Activated naive CD8-positive, alpha-beta T cell treated with anti-CD3 and anti-CD28 coated beads for 36 hours (primary cell): ENCODE data around the gene NUMB. TPM values are rescaled to one million over a fixed set of nuclear protein-coding genes. Genes with fewer than 3 reads are reported as not detected.
"Not testable (repeated sequence)": the region's sequence is repeated elsewhere in the genome, so short reads cannot be mapped to it uniquely, and the experiment has no call there.

Source experiments
- DNase-seq: peaks from one replicate; pipeline ENCODE4 v3.0.0; 2021
- H3K27ac Mint-ChIP-seq: one replicate; pipeline ENCODE4 v1.8.0; 2022; ENCODE audit warnings: mild to moderate bottlenecking, moderate library complexity, mixed read lengths
- H3K27me3 Mint-ChIP-seq: one replicate; pipeline ENCODE4 v1.8.0; 2022; ENCODE audit warnings: mild to moderate bottlenecking, mixed read lengths
- H3K36me3 Mint-ChIP-seq: one replicate; pipeline ENCODE4 v1.8.0; 2021; ENCODE audit warnings: mild to moderate bottlenecking, mixed read lengths
- H3K4me1 Mint-ChIP-seq: one replicate; pipeline ENCODE4 v1.8.0; 2021; ENCODE audit warnings: mixed read lengths
- H3K4me3 Mint-ChIP-seq: one replicate; pipeline ENCODE4 v1.8.0; 2022; ENCODE audit warnings: mild to moderate bottlenecking, moderate library complexity, mixed read lengths
- H3K9me3 Mint-ChIP-seq: one replicate; pipeline ENCODE4 v1.8.0; 2022; ENCODE audit warnings: mixed read lengths
- total RNA-seq, 2 experiments: library from RNA; stranded (reverse); gene quantifications; one replicate each; pipeline ENCODE4 v1.2.3, GENCODE V29; 2021

NUMB gene
- total RNA-seq, 2 experiments from 2014 or later, result 27.3 to 32.4 TPM

GRCh38 chr14:73372529-73372928, 85.8 kb downstream of the NUMB start:
- Mint-ChIP-seq H3K4me3 (no peak overlapping the region), H3K36me3 (no peaks in the 10 kb centered on the region), H3K27me3 (no peaks in the 10 kb centered on the region), H3K27ac (no peak overlapping the region), H3K4me1 (peaks cover 5% of the 10 kb centered on the region), H3K9me3 (no peaks in the 10 kb centered on the region)
- DNase-seq, result no peak

GRCh38 chr14:73370561-73370960, 87.8 kb downstream of the NUMB start:
- H3K9me3 Mint-ChIP-seq, result no peaks in the 10 kb centered on the region
- no peak overlapping the region for H3K27ac Mint-ChIP-seq
- H3K4me3 Mint-ChIP-seq, result no peak overlapping the region
- peaks cover 5% of the 10 kb centered on the region for H3K4me1 Mint-ChIP-seq
- H3K27me3 Mint-ChIP-seq, result no peaks in the 10 kb centered on the region
- H3K36me3 Mint-ChIP-seq, result no peaks in the 10 kb centered on the region
- DNase-seq, result no peak

GRCh38 chr14:73369428-73369827, 88.9 kb downstream of the NUMB start:
- peaks cover 1% of the 10 kb centered on the region for H3K36me3 Mint-ChIP-seq
- H3K27ac Mint-ChIP-seq, result no peak overlapping the region
- H3K27me3 Mint-ChIP-seq, result no peaks in the 10 kb centered on the region
- peaks cover 5% of the 10 kb centered on the region for H3K4me1 Mint-ChIP-seq
- no peak overlapping the region for H3K4me3 Mint-ChIP-seq
- H3K9me3 Mint-ChIP-seq, result no peaks in the 10 kb centered on the region
- no peak for DNase-seq

GRCh38 chr14:73368616-73369015, 89.7 kb downstream of the NUMB start:
- H3K4me3 Mint-ChIP-seq, result no peak overlapping the region

GRCh38 chr14:73365727-73366126, 92.6 kb downstream of the NUMB start:
- H3K4me3 Mint-ChIP-seq, result no peak overlapping the region
- no peak for DNase-seq
- H3K36me3 Mint-ChIP-seq, result peaks cover 4% of the 10 kb centered on the region
- no peaks in the 10 kb centered on the region for H3K9me3 Mint-ChIP-seq
- no peak overlapping the region for H3K27ac Mint-ChIP-seq
- no peaks in the 10 kb centered on the region for H3K4me1 Mint-ChIP-seq
- H3K27me3 Mint-ChIP-seq, result no peaks in the 10 kb centered on the region

More at GRCh38 chr14:73368616-73369015, 89.7 kb downstream of the NUMB start:
- H3K9me3 Mint-ChIP-seq, result no peaks in the 10 kb centered on the region
- no peak for DNase-seq
- no peaks in the 10 kb centered on the region for H3K27me3 Mint-ChIP-seq
- peaks cover 4% of the 10 kb centered on the region for H3K36me3 Mint-ChIP-seq
- H3K4me1 Mint-ChIP-seq, result peaks cover 5% of the 10 kb centered on the region
- H3K27ac Mint-ChIP-seq, result no peak overlapping the region

GRCh38 chr14:73364559-73364958, 93.8 kb downstream of the NUMB start:
- Mint-ChIP-seq H3K27me3 (no peaks in the 10 kb centered on the region), H3K4me3 (no peak overlapping the region), H3K9me3 (no peaks in the 10 kb centered on the region), H3K27ac (no peak overlapping the region), H3K4me1 (no peaks in the 10 kb centered on the region), H3K36me3 (peaks cover 4% of the 10 kb centered on the region)
- no peak for DNase-seq

GRCh38 chr14:73359445-73359844, 98.9 kb downstream of the NUMB start:
- no peaks in the 10 kb centered on the region for H3K4me1 Mint-ChIP-seq
- H3K36me3 Mint-ChIP-seq, result peaks cover 5% of the 10 kb centered on the region
- H3K9me3 Mint-ChIP-seq, result no peaks in the 10 kb centered on the region
- H3K4me3 Mint-ChIP-seq, result no peak overlapping the region
- H3K27me3 Mint-ChIP-seq, result no peaks in the 10 kb centered on the region
- no peak overlapping the region for H3K27ac Mint-ChIP-seq
- no peak for DNase-seq

GRCh38 chr14:73358187-73358586, 100.2 kb downstream of the NUMB start:
- no peak overlapping the region for H3K27ac Mint-ChIP-seq
- no peak overlapping the region for H3K4me3 Mint-ChIP-seq
- no peak for DNase-seq
- no peaks in the 10 kb centered on the region for H3K27me3 Mint-ChIP-seq
- no peaks in the 10 kb centered on the region for H3K9me3 Mint-ChIP-seq
- H3K4me1 Mint-ChIP-seq, result no peaks in the 10 kb centered on the region
- peaks cover 2% of the 10 kb centered on the region for H3K36me3 Mint-ChIP-seq

- DNase-seq, H3K27ac Mint-ChIP-seq, H3K9me3 Mint-ChIP-seq, H3K4me1 Mint-ChIP-seq, H3K36me3 Mint-ChIP-seq, H3K4me3 Mint-ChIP-seq, H3K27me3 Mint-ChIP-seq: not testable (repeated sequence)
Measured at GRCh38 chr14:73349091-73349490, 109.3 kb downstream of the NUMB start.

GRCh38 chr14:73344319-73344718, 114.0 kb downstream of the NUMB start:
- DNase-seq, result no peak
- Mint-ChIP-seq H3K27me3 (no peaks in the 10 kb centered on the region), H3K36me3 (no peaks in the 10 kb centered on the region), H3K4me3 (no peak overlapping the region), H3K4me1 (no peaks in the 10 kb centered on the region), H3K9me3 (no peaks in the 10 kb centered on the region), H3K27ac (no peak overlapping the region)

- Mint-ChIP-seq H3K4me3 (no peak overlapping the region), H3K27ac (no peak overlapping the region), H3K36me3 (no peaks in the 10 kb centered on the region), H3K27me3 (no peaks in the 10 kb centered on the region), H3K4me1 (no peaks in the 10 kb centered on the region), H3K9me3 (no peaks in the 10 kb centered on the region)
- no peak for DNase-seq
Measured at GRCh38 chr14:73342670-73343069, 115.7 kb downstream of the NUMB start.

GRCh38 chr14:73339846-73340595, 118.3 kb downstream of the NUMB start:
- Mint-ChIP-seq H3K27me3 (no peaks in the 10 kb centered on the region), H3K4me3 (no peak overlapping the region), H3K36me3 (no peaks in the 10 kb centered on the region), H3K9me3 (no peaks in the 10 kb centered on the region), H3K27ac (no peak overlapping the region), H3K4me1 (no peaks in the 10 kb centered on the region)
- no peak for DNase-seq

- Mint-ChIP-seq H3K4me1 (no peaks in the 10 kb centered on the region), H3K27ac (no peak overlapping the region), H3K27me3 (no peaks in the 10 kb centered on the region), H3K4me3 (no peak overlapping the region), H3K36me3 (no peaks in the 10 kb centered on the region), H3K9me3 (no peaks in the 10 kb centered on the region)
- no peak for DNase-seq
Measured at GRCh38 chr14:73339206-73339605, 119.1 kb downstream of the NUMB start.

- no peak overlapping the region for H3K4me3 Mint-ChIP-seq
- no peaks in the 10 kb centered on the region for H3K27me3 Mint-ChIP-seq
- no peak for DNase-seq
- no peak overlapping the region for H3K27ac Mint-ChIP-seq
- H3K36me3 Mint-ChIP-seq, result no peaks in the 10 kb centered on the region
- H3K9me3 Mint-ChIP-seq, result no peaks in the 10 kb centered on the region
- no peaks in the 10 kb centered on the region for H3K4me1 Mint-ChIP-seq
Measured at GRCh38 chr14:73338551-73338950, 119.8 kb downstream of the NUMB start.

- no peaks in the 10 kb centered on the region for H3K27me3 Mint-ChIP-seq
- H3K9me3 Mint-ChIP-seq, result no peaks in the 10 kb centered on the region
- H3K36me3 Mint-ChIP-seq, result peaks cover 3% of the 10 kb centered on the region
- H3K4me3 Mint-ChIP-seq, result no peak overlapping the region
- no peak overlapping the region for H3K27ac Mint-ChIP-seq
- no peaks in the 10 kb centered on the region for H3K4me1 Mint-ChIP-seq
- DNase-seq, result no peak
Measured at GRCh38 chr14:73333031-73333430, 125.3 kb downstream of the NUMB start.

GRCh38 chr14:73325630-73326299, 132.6 kb downstream of the NUMB start:
- DNase-seq, result no peak
- Mint-ChIP-seq H3K9me3 (no peaks in the 10 kb centered on the region), H3K4me3 (no peak overlapping the region), H3K36me3 (no peaks in the 10 kb centered on the region), H3K27me3 (no peaks in the 10 kb centered on the region), H3K4me1 (peaks cover 38% of the 10 kb centered on the region), H3K27ac (no peak overlapping the region)
